ENCODE results near the gene LAMP5.

- TF ChIP-seq CTCF (IDR thresholded peaks at IDR 0.05; ENCODE audit: low read depth, low read length): no peak
- no peak for TF ChIP-seq EZH2phosphoT487 (IDR thresholded peaks at IDR 0.05; ENCODE audit: low read depth)
Observed at GRCh38 chr20:9483131-9483530, 31.3 kb upstream of the LAMP5 start.

Data from OCI-LY3 (cell line).